ENCODE results near the gene SYMPK.

SYMPK gene

DNA sequence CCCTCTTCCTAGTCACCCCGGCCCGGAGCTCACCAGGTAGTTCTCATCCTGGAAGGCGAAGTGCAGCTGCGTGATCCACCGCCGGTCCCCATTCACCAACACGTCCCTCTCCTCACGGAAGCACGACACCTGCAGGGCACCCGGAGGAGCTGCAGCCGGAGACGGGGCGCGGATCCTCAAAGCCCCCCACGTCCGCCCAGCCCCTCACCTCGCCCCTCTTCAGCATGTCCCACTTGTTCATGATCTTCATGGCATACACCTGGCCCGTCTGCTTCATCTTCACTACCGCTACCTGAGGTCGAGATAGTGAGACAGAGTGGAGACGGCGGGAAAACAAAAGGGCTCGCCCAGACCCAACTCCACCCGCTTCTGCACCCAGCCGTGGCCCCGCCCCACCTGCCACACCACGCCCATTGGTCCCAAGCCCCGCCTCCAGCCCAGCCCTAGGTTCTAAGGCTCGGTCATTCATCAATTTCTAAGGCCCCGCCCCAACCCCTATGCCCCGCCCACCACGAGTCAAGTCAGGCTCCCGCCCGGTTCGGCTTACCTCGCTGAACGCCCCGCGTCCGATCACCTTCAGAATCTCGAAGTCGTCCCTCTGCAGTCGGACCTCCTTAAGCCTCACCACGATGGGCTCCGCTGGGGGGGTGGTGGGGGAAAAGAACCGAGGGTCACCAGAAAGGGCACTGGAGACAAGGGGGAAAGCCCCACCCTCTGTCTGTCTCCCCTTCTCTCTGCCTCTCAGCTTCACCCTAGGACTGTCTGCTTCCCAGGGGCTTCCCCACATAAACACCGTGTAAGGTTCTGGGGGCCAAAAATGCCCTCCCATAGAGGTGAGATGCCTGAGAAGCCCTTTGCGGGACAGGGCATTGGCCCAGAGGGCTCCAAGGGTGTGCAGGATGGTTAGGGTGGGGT lies 83.5 kb downstream of the SYMPK start:
- no peak overlapping the region for H3K4me3 ChIP-seq (replicated peaks; ENCODE audit: insufficient read depth, low read length)
- TF ChIP-seq, protein P1, sequence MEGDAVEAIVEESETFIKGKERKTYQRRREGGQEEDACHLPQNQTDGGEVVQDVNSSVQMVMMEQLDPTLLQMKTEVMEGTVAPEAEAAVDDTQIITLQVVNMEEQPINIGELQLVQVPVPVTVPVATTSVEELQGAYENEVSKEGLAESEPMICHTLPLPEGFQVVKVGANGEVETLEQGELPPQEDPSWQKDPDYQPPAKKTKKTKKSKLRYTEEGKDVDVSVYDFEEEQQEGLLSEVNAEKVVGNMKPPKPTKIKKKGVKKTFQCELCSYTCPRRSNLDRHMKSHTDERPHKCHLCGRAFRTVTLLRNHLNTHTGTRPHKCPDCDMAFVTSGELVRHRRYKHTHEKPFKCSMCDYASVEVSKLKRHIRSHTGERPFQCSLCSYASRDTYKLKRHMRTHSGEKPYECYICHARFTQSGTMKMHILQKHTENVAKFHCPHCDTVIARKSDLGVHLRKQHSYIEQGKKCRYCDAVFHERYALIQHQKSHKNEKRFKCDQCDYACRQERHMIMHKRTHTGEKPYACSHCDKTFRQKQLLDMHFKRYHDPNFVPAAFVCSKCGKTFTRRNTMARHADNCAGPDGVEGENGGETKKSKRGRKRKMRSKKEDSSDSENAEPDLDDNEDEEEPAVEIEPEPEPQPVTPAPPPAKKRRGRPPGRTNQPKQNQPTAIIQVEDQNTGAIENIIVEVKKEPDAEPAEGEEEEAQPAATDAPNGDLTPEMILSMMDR (IDR thresholded peaks at IDR 0.05; ENCODE audit: insufficient read depth, low read length), result peak; percentile 47
- TF ChIP-seq, protein P2, sequence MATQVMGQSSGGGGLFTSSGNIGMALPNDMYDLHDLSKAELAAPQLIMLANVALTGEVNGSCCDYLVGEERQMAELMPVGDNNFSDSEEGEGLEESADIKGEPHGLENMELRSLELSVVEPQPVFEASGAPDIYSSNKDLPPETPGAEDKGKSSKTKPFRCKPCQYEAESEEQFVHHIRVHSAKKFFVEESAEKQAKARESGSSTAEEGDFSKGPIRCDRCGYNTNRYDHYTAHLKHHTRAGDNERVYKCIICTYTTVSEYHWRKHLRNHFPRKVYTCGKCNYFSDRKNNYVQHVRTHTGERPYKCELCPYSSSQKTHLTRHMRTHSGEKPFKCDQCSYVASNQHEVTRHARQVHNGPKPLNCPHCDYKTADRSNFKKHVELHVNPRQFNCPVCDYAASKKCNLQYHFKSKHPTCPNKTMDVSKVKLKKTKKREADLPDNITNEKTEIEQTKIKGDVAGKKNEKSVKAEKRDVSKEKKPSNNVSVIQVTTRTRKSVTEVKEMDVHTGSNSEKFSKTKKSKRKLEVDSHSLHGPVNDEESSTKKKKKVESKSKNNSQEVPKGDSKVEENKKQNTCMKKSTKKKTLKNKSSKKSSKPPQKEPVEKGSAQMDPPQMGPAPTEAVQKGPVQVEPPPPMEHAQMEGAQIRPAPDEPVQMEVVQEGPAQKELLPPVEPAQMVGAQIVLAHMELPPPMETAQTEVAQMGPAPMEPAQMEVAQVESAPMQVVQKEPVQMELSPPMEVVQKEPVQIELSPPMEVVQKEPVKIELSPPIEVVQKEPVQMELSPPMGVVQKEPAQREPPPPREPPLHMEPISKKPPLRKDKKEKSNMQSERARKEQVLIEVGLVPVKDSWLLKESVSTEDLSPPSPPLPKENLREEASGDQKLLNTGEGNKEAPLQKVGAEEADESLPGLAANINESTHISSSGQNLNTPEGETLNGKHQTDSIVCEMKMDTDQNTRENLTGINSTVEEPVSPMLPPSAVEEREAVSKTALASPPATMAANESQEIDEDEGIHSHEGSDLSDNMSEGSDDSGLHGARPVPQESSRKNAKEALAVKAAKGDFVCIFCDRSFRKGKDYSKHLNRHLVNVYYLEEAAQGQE (IDR thresholded peaks at IDR 0.05; ENCODE audit: insufficient replicate concordance, low read depth), result no peak
- DNase-seq (ENCODE audit: low read depth in 1 of 2, low spot score in 1 of 2), result peak in 1 of 2 experiments; percentile 73
- H3K27ac ChIP-seq (replicated peaks), result no peak overlapping the region
- peaks cover 59% of the 10 kb centered on the region for H3K27me3 ChIP-seq (ENCODE audit: insufficient read depth, poor library complexity, severe bottlenecking)

DNA sequence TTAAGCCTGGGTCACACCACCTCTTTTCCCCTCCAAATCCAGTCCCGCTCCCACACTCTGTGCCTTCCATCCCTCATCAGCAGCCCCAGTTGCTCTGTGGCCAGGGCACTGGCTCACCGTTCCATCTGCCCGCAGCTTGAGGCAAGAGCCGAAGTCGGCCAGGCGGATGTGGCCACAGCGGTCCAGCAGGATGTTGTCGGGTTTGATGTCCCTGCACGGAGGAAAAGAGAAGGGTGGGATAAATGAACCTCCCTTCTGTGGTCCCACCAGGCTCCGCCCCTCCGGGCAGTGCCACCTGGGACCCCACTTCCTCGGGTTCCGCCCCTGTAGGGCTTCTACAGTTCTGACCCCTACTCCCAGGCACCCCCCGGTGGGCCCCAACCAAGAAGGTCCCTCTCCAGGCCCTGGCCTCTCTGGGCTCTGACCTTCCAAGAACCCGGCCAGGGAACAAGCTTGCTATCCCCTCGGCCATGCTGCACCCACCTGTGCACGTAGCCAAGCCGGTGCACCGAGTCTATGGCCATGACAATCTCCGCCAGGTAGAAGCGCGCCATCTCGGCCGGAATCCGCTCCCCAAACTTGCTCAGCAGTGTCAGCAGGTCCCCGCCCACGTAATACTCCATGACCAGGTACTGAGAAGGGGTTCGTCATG lies 84.8 kb downstream of the SYMPK start:
- Histone ChIP-seq H3K4me3 (replicated peaks; ENCODE audit: insufficient read depth, low read length) (no peak overlapping the region), H3K27me3 (ENCODE audit: insufficient read depth, poor library complexity, severe bottlenecking) (peaks cover 50% of the 10 kb centered on the region), H3K27ac (replicated peaks) (no peak overlapping the region)
- no peak for TF ChIP-seq GABPA (IDR thresholded peaks at IDR 0.05; ENCODE audit: low read depth)
- TF ChIP-seq, protein P1 (IDR thresholded peaks at IDR 0.05; ENCODE audit: insufficient read depth, low read length), result no peak
- TF ChIP-seq SPI1 (IDR thresholded peaks at IDR 0.05; ENCODE audit: borderline replicate concordance, low read depth), result no peak
- TF ChIP-seq, protein P2 (IDR thresholded peaks at IDR 0.05; ENCODE audit: insufficient replicate concordance, low read depth), result no peak
- TF ChIP-seq POLR2AphosphoS5 (IDR thresholded peaks at IDR 0.05; ENCODE audit: low read depth), result no peak
- DNase-seq (ENCODE audit: low read depth in 1 of 2, low spot score in 1 of 2), result no peak

DNA sequence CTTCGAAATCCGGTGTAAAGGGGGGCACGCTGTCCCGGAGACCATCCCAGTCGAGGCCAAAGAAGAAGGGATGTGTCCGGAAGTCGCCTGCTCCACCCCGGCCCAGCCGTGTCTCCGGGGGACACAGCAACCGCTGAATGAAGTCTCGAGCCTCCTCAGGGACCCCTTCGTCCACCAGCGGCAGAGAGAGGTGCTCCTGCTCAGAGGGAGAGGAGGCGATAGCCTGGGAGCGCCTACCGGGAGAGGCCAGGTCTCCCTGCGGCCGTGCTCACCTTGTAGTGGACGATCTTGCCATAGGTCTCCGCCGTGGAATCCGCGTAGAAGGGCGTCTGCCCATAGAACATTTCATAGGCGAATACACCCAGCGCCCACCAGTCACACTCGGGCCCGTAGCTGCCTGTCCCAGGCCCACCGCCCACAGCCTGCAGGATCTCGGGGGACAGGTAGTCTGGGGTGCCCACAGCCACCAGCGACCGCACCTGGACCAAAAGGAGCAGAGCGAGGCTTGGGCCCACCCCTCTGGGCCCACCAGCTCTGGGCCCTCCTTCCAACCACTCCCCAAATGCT lies 85.5 kb downstream of the SYMPK start:
- no peak for TF ChIP-seq GABPA (IDR thresholded peaks at IDR 0.05; ENCODE audit: low read depth)
- TF ChIP-seq, protein P2 (IDR thresholded peaks at IDR 0.05; ENCODE audit: insufficient replicate concordance, low read depth), result no peak
- TF ChIP-seq SPI1 (IDR thresholded peaks at IDR 0.05; ENCODE audit: borderline replicate concordance, low read depth), result no peak
- no peak for TF ChIP-seq POLR2AphosphoS5 (IDR thresholded peaks at IDR 0.05; ENCODE audit: low read depth)
- TF ChIP-seq, protein P1 (IDR thresholded peaks at IDR 0.05; ENCODE audit: insufficient read depth, low read length), result no peak

More for the DNA sequence above, 85.5 kb downstream of the SYMPK start:
- Histone ChIP-seq H3K27me3 (ENCODE audit: insufficient read depth, poor library complexity, severe bottlenecking) (peaks cover 53% of the 10 kb centered on the region), H3K27ac (replicated peaks) (no peak overlapping the region), H3K4me3 (replicated peaks; ENCODE audit: insufficient read depth, low read length) (no peak overlapping the region)
- DNase-seq (ENCODE audit: low read depth in 1 of 2, low spot score in 1 of 2), result no peak

Data from HL-60 (cell line).